GM21619 (cell line): ENCODE measurements around the gene PASK.

Experiments used
- ATAC-seq: cut with Tn5 transposase; IDR thresholded peaks from one replicate; pipeline ENCODE4 v1.9.1; 2021; ENCODE audit not compliant: unreplicated experiment

PASK gene

DNA sequence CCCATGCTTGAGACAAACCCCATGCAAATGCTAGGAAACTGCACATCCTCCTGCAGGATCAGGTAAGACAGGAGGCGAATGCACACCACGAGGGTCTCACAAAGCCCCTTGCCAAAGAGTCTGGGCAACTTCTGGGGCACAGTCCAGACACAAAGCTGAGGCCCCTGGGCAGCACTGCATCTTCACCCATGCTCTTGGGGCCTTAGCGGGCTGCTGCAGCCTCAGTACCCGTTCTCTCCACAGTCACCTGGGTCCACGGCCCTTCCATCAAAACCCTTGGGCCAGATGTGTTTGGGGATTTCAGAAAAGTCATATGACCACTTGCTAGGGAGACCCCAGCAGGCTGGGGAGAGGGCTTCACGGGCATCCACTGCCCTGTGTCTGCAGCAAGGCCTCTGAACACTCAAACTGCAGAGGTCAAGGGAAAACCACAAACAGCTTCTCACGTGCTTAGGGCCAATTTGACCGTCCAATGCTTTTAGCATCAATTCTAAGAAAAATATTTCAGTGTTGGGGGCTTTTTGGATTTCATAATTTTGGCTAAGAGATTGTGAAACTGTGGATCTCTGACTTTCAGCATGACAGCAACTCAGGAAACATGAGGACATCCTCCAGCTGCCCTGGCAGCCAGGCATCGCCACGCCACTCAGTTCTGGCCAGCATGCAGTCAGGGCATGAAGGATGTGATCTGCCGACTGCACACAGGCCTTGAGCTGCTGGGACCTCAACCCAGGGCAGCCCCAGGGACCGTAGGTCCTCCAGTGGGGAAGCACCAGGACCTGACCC is 20.0 kb downstream of the PASK start:
- no peak for ATAC-seq

DNA sequence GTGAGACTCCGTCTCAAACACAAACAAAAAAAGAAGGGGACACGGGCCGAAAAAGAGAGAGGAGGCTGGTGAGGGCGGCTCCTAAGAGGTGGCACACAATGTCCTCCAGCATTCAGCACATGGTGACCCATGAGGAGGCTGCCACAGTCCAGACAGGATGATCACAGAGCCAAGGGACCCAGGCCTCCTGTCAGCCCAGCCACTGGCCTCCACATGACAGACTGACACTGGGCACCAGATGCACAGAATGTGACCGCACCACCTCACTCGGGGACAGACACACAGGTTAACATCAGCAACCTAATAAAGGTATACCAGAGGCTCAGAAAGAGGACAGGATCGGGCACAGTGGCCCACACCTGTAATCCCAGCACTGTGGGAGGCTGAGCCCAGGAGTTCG is 21.0 kb downstream of the PASK start:
- ATAC-seq: no peak

- no peak for ATAC-seq
These were observed 22.5 kb downstream of the PASK start for GRCh38 chr2:241126771-241127202.

DNA sequence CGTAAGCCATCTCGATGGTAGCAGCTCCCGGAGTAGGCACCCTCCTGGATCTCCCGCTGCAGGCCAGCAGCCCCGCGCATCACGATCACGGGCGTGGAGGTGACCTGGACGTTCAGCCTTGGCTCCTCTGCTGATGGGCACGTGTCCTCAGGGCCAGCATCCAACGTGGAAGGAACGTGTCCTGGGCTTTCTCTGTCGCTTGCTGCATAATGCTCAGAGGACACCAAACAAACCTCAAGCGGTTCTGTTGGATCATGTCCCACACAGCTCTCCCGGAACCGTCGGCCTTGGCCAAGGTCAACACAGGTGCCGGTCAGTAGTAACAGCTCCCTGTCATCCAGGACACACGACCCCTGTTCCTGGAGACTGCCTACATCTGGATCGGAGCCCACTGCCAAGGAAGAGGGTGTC is 23.1 kb downstream of the PASK start:
- no peak for ATAC-seq

GRCh38 chr2:241125626-241126025 is 23.6 kb downstream of the PASK start:
- no peak for ATAC-seq

- no peak for ATAC-seq
These were observed 25.3 kb downstream of the PASK start for GRCh38 chr2:241123816-241124536.

- ATAC-seq: no peak
These were observed 26.8 kb downstream of the PASK start for GRCh38 chr2:241122376-241123002.

- ATAC-seq: no peak
These were observed 28.3 kb downstream of the PASK start for GRCh38 chr2:241121008-241121407.

DNA sequence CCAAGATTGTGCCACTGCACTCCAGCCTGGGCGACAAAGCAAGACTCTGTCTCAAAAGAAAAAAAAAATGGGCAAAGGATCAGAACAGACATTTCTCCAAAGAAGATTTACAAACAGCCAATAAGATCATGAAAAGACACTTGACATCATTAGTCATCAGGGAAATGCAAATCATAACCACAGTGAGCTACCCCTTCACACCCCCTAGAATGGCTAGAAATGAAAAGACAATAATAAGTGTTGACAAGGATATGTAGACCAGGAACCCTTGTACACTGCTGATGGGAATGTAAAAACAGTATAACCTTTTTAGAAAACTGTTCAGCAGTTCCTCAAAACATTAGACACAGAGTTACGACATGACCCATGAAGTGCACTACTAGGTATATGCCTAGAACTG is 28.8 kb downstream of the PASK start:
- no peak for ATAC-seq

- ATAC-seq: no peak
These were observed 30.4 kb downstream of the PASK start for GRCh38 chr2:241118737-241119505.

DNA sequence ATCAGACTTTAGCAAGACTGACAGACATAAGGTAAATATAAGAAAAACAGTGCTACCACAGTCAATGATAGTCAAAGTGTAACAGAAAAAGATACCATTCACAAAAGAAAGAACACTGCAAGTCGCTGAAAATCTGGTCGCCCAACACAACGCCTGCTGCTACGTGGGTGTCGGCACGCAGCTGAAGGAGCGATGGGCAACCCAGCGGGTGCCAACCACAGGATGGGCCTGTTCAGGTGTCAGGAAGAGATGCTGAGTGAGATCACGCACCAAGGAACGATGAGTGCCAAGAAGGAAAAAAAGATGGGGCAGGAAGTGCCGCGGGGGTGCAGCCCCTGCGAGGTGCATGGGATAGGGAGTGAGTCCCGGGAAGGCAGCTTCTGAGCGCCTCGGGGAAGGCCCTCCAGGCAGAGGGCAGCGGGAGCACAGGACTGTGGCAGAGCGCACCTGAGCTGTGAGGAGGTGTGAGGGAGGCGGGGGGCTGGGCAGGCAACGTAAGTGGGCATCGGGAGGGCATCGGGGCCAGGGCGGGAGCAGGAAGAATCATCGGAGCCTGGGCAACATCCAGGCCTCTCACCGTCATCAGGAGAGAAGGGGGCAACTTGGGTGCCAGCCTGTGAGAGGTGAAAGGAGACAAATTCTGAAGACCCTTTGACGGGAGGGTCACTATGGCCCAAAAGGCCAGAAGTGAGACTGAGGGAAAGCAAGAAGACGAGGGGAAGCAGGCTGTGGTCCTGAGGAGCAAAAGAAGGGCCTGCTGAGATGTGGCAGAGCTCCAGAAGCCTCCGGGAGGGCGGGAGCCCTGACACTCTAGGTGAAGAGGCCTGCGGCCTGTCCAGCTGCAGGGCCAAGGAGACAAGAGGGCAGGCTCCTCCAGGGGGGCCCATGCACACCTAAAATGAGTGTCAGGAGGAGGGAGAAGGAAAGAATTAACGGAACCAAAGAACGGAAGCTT is 32.4 kb downstream of the PASK start:
- ATAC-seq: no peak

GRCh38 chr2:241115361-241115760 is 33.9 kb downstream of the PASK start:
- no peak for ATAC-seq

DNA sequence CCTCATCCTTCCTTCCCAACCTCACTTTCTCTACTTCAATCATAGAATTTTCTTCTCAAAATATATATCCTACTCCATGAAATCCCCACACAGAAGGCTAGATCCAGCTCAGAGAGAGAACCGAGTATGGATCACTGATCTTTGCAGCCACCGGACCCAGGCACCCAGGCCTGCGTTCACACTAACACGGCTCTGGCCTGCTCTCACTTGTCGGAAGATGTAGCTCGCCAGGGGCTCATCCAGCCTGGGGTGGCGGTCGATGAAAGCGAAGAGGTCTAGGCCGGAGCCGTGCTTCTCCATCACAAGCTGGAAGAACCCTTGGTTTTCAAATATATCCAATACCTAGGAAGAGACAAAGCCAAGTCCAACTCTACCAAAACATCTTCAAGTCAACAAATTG is 34.4 kb downstream of the PASK start:
- no peak for ATAC-seq

GRCh38 chr2:241112592-241112991 is 36.7 kb downstream of the PASK start:
- ATAC-seq: no peak

DNA sequence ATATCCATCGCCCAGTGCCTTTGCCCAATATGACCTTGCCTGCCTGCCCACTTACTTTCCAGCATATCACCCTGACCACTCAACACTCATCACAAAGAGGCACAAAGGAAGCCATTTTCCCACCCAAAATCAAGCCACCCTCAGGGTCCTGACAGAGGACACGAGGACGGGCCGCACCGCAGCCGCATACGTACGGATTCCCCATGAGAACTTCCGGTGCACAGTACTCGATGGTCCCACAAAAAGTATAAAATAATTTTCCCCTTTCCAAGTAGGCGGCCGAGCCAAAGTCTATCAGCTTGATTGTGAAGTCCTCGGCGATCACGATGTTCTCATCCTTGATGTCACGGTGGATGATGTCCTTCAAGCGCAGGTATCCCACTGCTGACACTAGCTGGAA is 37.2 kb downstream of the PASK start:
- ATAC-seq: no peak

- ATAC-seq: peak; percentile 19
These were observed 37.8 kb downstream of the PASK start for GRCh38 chr2:241111440-241111805.

DNA sequence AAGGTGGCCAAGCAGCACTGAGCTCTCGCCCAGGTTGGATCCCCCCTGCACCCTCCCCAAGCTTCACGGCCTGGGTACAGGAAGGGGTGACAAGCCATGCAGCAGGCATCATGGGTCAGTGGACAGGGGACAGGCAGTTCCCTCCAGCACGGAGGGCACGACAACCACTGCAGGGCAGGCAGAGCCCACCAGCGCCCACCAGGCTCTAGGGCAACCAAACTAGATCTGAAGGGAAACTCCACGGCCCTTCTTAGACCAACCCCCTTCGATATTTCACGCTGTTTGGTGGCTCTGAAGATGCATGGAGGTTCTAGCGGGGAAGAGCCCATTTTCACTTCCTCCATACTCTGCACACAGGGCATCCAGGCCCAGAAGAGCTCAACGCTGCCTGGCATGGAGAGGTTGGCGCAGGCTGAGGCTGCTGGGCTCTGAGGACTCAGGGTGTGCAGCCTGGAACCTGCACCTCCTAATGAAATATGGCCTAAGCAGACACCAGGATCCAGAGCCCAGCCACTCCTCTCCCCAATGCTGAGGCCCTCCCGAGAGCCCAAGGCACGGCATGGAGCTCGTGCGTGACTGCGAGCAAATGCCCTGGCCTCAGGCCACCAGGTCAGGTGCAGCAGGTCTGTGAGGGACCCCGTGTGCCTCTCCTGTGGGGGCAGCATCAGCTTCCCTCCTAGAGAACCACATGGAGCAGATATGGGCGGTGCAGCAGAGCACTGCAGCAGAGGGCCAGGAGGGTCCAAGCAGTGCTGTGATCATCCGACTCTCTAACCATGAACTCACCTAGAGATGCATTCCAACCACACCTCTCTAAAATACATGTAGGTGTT is 38.4 kb downstream of the PASK start:
- ATAC-seq: peak; percentile 43

DNA sequence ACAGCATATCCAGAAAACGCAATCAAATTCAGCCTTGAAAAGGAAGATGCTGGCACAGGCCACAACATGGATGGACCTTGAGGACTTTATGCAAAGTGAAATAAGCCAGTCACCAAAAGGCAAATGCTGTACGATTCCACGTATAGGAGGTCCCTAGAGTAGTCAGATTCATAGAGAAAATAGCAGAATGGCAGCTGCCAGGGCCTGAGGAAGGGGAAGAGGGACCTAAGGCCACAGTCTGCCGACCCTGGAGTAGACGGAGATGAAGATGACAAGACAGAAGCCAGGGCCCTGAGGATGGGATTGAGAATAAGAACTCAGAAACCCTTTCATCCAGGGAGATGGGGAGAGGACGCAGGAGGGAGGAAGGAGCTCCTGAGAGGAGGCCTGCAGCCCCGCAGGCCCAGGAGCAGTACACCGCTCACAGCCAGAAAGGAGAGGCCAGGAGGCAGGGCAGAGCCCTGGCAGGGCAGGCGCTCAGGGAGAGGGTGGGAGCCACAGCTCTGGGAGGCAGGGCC is 39.1 kb downstream of the PASK start:
- no peak for ATAC-seq
